OCI-LY7 (cell line): Measurements from ENCODE around the gene SHC1. TPM values are rescaled to one million over a fixed set of nuclear protein-coding genes. Genes with fewer than 3 reads are reported as not detected.
"Not testable (repeated sequence)": the region's sequence is repeated elsewhere in the genome, so short reads cannot be mapped to it uniquely, and the experiment has no call there.

Source experiments
- BruUV-seq: library from RNA; stranded (reverse); fragments of 400-500 nt; replicated peaks from 2 replicates; lab custom pipeline; 2021; lab: Mats Ljungman, UMichigan
- CTCF ChIA-PET: fragments of 300-600 bp; sonication (Branson Sonifier 250); formaldehyde crosslinking; loops from one replicate; lab custom pipeline; 2022; ENCODE audit warnings: antibody characterized with exemption; ENCODE audit not compliant: unreplicated experiment; lab: Charles Lee
- POLR2A ChIA-PET: fragments of 300-600 bp; sonication (Branson Sonifier 250); formaldehyde crosslinking; loops from one replicate; lab custom pipeline; 2022; ENCODE audit warnings: antibody characterized with exemption; lab: Charles Lee
- DNase-seq: peaks from one replicate; pipeline ENCODE4 v3.0.0-alpha.2; 2015; ENCODE audit warnings: low spot score
- H2AFZ ChIP-seq: fragments of 200-600 bp; sonication (generic), shearing (Covaris generic); 2 replicates; pipeline ENCODE4 v1.6.1; 2014; ENCODE audit warnings: mild to moderate bottlenecking, antibody characterized with exemption, low read length, moderate library complexity
- H3K27ac ChIP-seq: fragments of 200-600 bp; sonication (generic); 2 replicates; pipeline ENCODE4 v1.5.1; 2014; ENCODE audit warnings: mixed run types, low read depth, mild to moderate bottlenecking, moderate library complexity, low read length, inconsistent platforms; ENCODE audit not compliant: poor library complexity, severe bottlenecking
- H3K36me3 ChIP-seq: fragments of 200-600 bp; sonication (generic); 2 replicates; pipeline ENCODE4 v1.6.1; 2014; ENCODE audit warnings: mild to moderate bottlenecking, antibody characterized with exemption, low read length, moderate library complexity, mixed read lengths; ENCODE audit not compliant: insufficient read depth
- H3K4me1 ChIP-seq: fragments of 200-600 bp; sonication (generic); 2 replicates; pipeline ENCODE4 v1.5.1; 2014; ENCODE audit warnings: mild to moderate bottlenecking, low read length; ENCODE audit not compliant: insufficient read depth, poor library complexity, severe bottlenecking
- H3K4me2 ChIP-seq: fragments of 200-600 bp; sonication (generic); 2 replicates; pipeline ENCODE4 v1.6.1; 2014; ENCODE audit warnings: mild to moderate bottlenecking, low read length
- H3K4me3 ChIP-seq: fragments of 200-600 bp; sonication (generic); 2 replicates; pipeline ENCODE4 v1.5.1; 2014; ENCODE audit warnings: mild to moderate bottlenecking, low read depth, low read length; ENCODE audit not compliant: poor library complexity, severe bottlenecking
- H3K79me2 ChIP-seq: fragments of 200-600 bp; sonication (generic); 2 replicates; pipeline ENCODE4 v1.6.1; 2016; ENCODE audit warnings: low read depth, mild to moderate bottlenecking, low read length, moderate library complexity, mixed read lengths; ENCODE audit not compliant: insufficient read depth
- H3K9me2 ChIP-seq: fragments of 200-600 bp; sonication (generic); 2 replicates; pipeline ENCODE4 v1.6.1; 2016; ENCODE audit warnings: mild to moderate bottlenecking, low read length, mixed read lengths; ENCODE audit not compliant: insufficient read depth
- H3K9me3 ChIP-seq: fragments of 200-600 bp; sonication (generic); 2 replicates; pipeline ENCODE4 v1.6.1; 2014; ENCODE audit warnings: mild to moderate bottlenecking, mixed run types, low read length, mixed read lengths
- H4K20me1 ChIP-seq: fragments of 200-600 bp; sonication (generic); 2 replicates; pipeline ENCODE4 v1.6.1; 2014; ENCODE audit warnings: mild to moderate bottlenecking, antibody characterized with exemption, low read length, moderate library complexity, mixed read lengths; ENCODE audit not compliant: insufficient read depth
- CTCF ChIP-seq: fragments of 200-600 bp; sonication (generic); conservative IDR thresholded peaks from 2 replicates; pipeline ENCODE4 v1.5.1; 2014; ENCODE audit warnings: mild to moderate bottlenecking, antibody characterized with exemption, low read length, moderate library complexity, mixed read lengths
- EZH2phosphoT487 ChIP-seq: fragments of 200-600 bp; sonication (generic); IDR thresholded peaks from 2 replicates; pipeline ENCODE4 v1.6.1; 2018; ENCODE audit warnings: low read depth, borderline replicate concordance, mild to moderate bottlenecking, mixed run types, antibody characterized with exemption, low read length, moderate library complexity, mixed read lengths
- intact Hi-C: fragments of 100-400 bp; cut with micrococcal nuclease; formaldehyde crosslinking; loops from one replicate; pipeline ENCODE4 v1.10.0; 2022; ENCODE audit not compliant: unreplicated experiment
- total RNA-seq, 2 experiments: library from RNA; depleted of rRNA in 1 of 2; stranded (reverse); fragments of >200 nt in 1 of 2; shearing (Covaris generic) in 1 of 2; gene quantifications; 2 replicates each; pipeline ENCODE4 v1.2.3, GENCODE V29; 2014 to 2022

Gene SHC1
- total RNA-seq, 2 experiments from 2014 or later, result 37.6 to 77.4 TPM

- Histone ChIP-seq H3K4me3 (no peak overlapping the region), H4K20me1 (no peaks in the 10 kb centered on the region), H3K4me1 (peaks cover 10% of the 10 kb centered on the region), H3K4me2 (no peak overlapping the region), H3K27ac (no peak overlapping the region), H3K36me3 (peaks cover 54% of the 10 kb centered on the region), H2AFZ (no peak overlapping the region), H3K9me2 (no peaks in the 10 kb centered on the region), H3K9me3 (no peaks in the 10 kb centered on the region), H3K79me2 (peaks cover 44% of the 10 kb centered on the region)
- intact Hi-C loops, result no loop called here
- CTCF ChIA-PET, result interaction anchor here (0.5 to 1.2 kb wide), 3 partner anchors 11 to 90 kb away, joined by 4 to 7 read pairs (median 6); partner anchors contain the start of gene EFNA3
- DNase-seq, result no peak
- POLR2A ChIA-PET, result no interaction called here
- no TSS peak for BruUV-seq
- TF ChIP-seq EZH2phosphoT487 (no peak), CTCF (peak; percentile 28; the same call in 1 of the 2 replicates)
Observed at GRCh38 chr1:154988058-154988954, 17.8 kb upstream of the SHC1 start.

- no peak overlapping the region for H2AFZ ChIP-seq
- CTCF ChIA-PET, result no interaction called here
- TF ChIP-seq EZH2phosphoT487 (no peak), CTCF (no peak)
- BruUV-seq, result no TSS peak
- H3K9me2 ChIP-seq, result no peaks in the 10 kb centered on the region
- no peaks in the 10 kb centered on the region for H4K20me1 ChIP-seq
- H3K36me3 ChIP-seq, result peaks cover 51% of the 10 kb centered on the region
- no peak overlapping the region for H3K4me2 ChIP-seq
- intact Hi-C loops, result no loop called here
- POLR2A ChIA-PET, result no interaction called here
- no peaks in the 10 kb centered on the region for H3K9me3 ChIP-seq
- peaks cover 15% of the 10 kb centered on the region for H3K4me1 ChIP-seq
- DNase-seq, result no peak
- H3K4me3 ChIP-seq, result no peak overlapping the region
- H3K79me2 ChIP-seq, result peaks cover 44% of the 10 kb centered on the region
- H3K27ac ChIP-seq, result no peak overlapping the region
Observed at GRCh38 chr1:154987326-154987725, 16.8 kb upstream of the SHC1 start.

GRCh38 chr1:154986736-154987135 lies 16.2 kb upstream of the SHC1 start:
- H3K27ac ChIP-seq, H3K9me2 ChIP-seq, H2AFZ ChIP-seq, CTCF ChIA-PET, H4K20me1 ChIP-seq, POLR2A ChIA-PET, H3K4me3 ChIP-seq, DNase-seq, H3K4me2 ChIP-seq, H3K9me3 ChIP-seq, intact Hi-C loops, BruUV-seq: not testable (repeated sequence)
- peaks cover 44% of the 10 kb centered on the region for H3K79me2 ChIP-seq
- peaks cover 54% of the 10 kb centered on the region for H3K36me3 ChIP-seq
- H3K4me1 ChIP-seq, result peaks cover 18% of the 10 kb centered on the region
